ENCODE results near the gene FURIN.
A peak's percentile ranks its signal among the peaks of the same experiment; 100 is the strongest.
"Not testable (repeated sequence)": the region's sequence is repeated elsewhere in the genome, so short reads cannot be mapped to it uniquely, and the experiment has no call there.

FURIN gene

GRCh38 chr15:90918034-90918788, 49.8 kb downstream of the FURIN start:
- no peak for DNase-seq

- no peak for DNase-seq
Measured at GRCh38 chr15:90918835-90919234, 50.4 kb downstream of the FURIN start.

- no peak for DNase-seq
Measured at GRCh38 chr15:90921887-90922286, 53.5 kb downstream of the FURIN start.

GRCh38 chr15:90922712-90923322, 54.4 kb downstream of the FURIN start:
- not testable (repeated sequence) for DNase-seq

- no peak for DNase-seq
Measured at GRCh38 chr15:90924375-90924774, 56.0 kb downstream of the FURIN start.

- not testable (repeated sequence) for DNase-seq
Measured at GRCh38 chr15:90926766-90927165, 58.4 kb downstream of the FURIN start.

- not testable (repeated sequence) for DNase-seq
Measured at GRCh38 chr15:90928106-90928505, 59.7 kb downstream of the FURIN start.

GRCh38 chr15:90929246-90930019, 61.0 kb downstream of the FURIN start:
- peak; percentile 49 for DNase-seq

GRCh38 chr15:90930861-90931574, 62.6 kb downstream of the FURIN start:
- DNase-seq, result peak; percentile 41

- DNase-seq, result no peak
Measured at GRCh38 chr15:90931575-90931827, 63.1 kb downstream of the FURIN start.

GRCh38 chr15:90931828-90932659, 63.7 kb downstream of the FURIN start, which contains the start of gene HDDC3:
TSS of gene HDDC3 (minus strand) at chr15:90932549. CDS start at chr15:90932540, 9 bp downstream.
- DNase-seq, result peak; percentile 67

GRCh38 chr15:90932660-90932991, 64.2 kb downstream of the FURIN start:
- DNase-seq, result no peak

Data from DMS79 treated with DMSO at 0.1 percent for 48 hours (cell line).